HG03521 (cell line): ENCODE data around the gene HOMEZ.
"Not testable (repeated sequence)": the region's sequence is repeated elsewhere in the genome, so short reads cannot be mapped to it uniquely, and the experiment has no call there.

Experiments used
- ATAC-seq: cut with Tn5 transposase; IDR thresholded peaks from one replicate; pipeline ENCODE4 v1.9.1; 2021; ENCODE audit warnings: mild to moderate bottlenecking, moderate library complexity; ENCODE audit not compliant: unreplicated experiment

Gene HOMEZ

DNA sequence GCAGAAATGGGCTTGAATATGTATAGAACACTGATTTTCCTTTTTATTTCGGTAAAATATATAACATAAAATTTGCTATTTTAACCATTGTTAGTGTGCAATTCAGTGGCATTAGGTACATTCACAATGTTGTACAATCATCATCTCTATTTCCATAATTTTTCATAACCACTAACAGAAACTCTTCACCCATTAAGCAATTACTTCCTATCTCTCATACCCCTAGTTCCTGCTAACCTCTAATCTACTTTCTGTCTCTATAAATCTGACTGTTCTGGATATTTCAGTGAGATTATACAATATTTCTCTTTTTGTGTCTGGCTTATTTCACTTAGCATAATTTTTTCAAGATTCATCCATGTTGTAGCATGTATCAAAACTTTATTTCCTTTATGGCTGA lies 57.1 kb downstream of the HOMEZ start:
- no peak for ATAC-seq

- no peak for ATAC-seq
These were observed 58.4 kb downstream of the HOMEZ start for GRCh38 chr14:23227566-23227965.

DNA sequence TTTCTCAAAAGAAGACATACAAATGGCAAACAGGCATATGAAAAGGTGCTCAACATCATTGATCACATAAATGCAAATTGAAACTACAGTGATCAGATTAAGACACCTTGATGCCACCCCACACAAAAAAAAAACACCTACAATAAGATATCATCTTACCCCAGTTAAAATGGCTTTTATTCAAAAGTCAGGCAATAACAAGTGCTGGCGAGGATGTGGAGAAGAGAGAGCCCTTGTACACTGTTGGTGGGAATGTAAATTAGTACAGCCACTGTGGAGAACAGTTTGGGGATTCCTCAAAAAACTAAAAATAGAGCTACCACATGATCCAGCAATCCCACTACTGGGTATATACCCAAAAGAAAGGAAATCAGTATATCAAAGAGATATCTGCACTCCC lies 61.0 kb downstream of the HOMEZ start:
- not testable (repeated sequence) for ATAC-seq
